Astrocyte of the spinal cord (primary cell): ENCODE measurements around the gene ZNF180.
"Not testable (repeated sequence)": the region's sequence is repeated elsewhere in the genome, so short reads cannot be mapped to it uniquely, and the experiment has no call there.

ENCODE experiments used
- DNase-seq: peaks from one replicate; pipeline ENCODE4 v3.0.0; 2011; ENCODE audit warnings: low read depth, low spot score
- H3K4me3 ChIP-seq: 2 replicates; pipeline ENCODE4 v1.5.1; 2011; ENCODE audit warnings: low read depth, mild to moderate bottlenecking, low read length, moderate library complexity
- CTCF ChIP-seq: IDR thresholded peaks from 2 replicates; pipeline ENCODE4 v1.5.1; 2012; ENCODE audit warnings: low read depth, mild to moderate bottlenecking, low read length, inconsistent platforms
- in situ Hi-C: cut with HindIII; loops from 2 replicates; pipeline ENCODE4 v1.10.0; 2017; ENCODE audit warnings: low sequenced_read_pairs

The ZNF180 gene

DNA sequence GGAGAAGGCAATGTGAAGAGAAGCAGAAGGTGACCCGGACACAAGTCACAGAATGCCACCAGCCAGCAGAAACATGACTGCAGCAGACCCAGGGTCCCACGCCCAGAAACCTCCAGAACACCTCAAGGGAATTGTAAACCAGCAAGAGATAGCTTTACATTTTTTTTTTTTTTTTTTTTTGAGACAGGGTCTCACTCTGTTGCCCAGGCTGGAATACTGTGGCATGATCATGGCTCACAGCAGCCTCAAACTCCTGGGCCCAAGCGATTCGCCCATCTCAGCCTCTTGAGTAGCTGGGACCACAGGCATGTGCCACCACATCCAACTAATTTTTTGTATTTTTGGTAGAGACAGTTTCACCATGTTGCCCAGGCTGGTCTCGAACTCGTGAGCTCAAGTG, 39.7 kb upstream of the ZNF180 start:
- DNase-seq = no peak
- in situ Hi-C loops = no loop called here
- H3K4me3 ChIP-seq = no peak overlapping the region
- no peak for TF ChIP-seq CTCF

DNA sequence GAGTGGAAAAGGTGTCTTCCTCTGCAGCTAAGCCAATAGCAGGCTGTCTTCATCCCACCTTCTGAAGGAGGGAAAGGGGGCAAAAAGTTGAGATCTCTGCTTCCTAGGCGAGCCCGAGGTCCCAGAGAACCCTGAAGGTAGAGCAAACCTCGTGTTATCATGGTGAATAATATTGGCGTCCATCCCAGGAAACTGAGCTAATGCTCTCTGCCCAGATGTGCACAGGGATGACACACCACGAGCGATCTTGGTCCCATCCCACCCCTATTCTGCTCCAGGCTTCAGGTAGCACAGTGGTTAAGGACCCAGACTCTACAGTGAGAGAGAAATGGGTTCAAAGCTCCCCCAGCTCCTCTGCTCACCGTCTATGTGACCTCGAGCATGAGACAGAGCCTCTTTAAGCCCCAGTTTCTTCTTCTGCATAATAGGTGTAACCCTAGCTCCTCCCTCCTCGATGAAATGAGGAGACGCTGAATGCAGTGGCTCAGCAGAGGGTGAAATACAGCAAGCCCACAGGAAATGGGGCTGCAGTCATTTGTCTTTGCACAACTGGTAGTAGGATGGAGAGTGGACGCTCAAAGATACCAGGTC, 39.0 kb upstream of the ZNF180 start:
- in situ Hi-C loops = no loop called here
- TF ChIP-seq CTCF = no peak
- no peak for DNase-seq
- no peak overlapping the region for H3K4me3 ChIP-seq

- in situ Hi-C loops, DNase-seq, H3K4me3 ChIP-seq: not testable (repeated sequence)
Measured at GRCh38 chr19:44535361-44535760, 35.0 kb upstream of the ZNF180 start.

- in situ Hi-C loops = no loop called here
- no peak overlapping the region for H3K4me3 ChIP-seq
- no peak for DNase-seq
- TF ChIP-seq CTCF = no peak
Measured at GRCh38 chr19:44532819-44533218, 32.5 kb upstream of the ZNF180 start.

DNA sequence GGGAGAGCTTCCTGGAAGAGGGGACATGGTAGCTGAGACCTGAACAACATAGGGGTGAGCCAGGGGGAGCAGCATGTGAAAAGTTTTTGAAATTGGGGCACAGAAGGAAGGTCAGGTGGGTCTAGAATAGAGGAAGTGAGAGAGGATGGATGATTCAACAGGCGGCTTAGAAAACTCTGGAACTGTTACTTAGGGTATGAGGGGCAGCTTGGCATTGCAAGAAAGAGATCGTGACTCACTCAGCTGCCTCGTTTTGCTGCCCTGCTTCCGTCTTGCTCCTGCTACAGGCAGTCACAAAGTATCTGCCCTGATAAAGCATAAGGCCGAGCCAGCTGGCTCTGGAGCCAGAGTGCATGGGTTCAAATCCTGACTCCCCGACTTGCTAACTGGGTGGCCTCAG, 30.5 kb upstream of the ZNF180 start:
- in situ Hi-C loops = no loop called here
- H3K4me3 ChIP-seq = no peak overlapping the region
- TF ChIP-seq CTCF = no peak
- DNase-seq = no peak

DNA sequence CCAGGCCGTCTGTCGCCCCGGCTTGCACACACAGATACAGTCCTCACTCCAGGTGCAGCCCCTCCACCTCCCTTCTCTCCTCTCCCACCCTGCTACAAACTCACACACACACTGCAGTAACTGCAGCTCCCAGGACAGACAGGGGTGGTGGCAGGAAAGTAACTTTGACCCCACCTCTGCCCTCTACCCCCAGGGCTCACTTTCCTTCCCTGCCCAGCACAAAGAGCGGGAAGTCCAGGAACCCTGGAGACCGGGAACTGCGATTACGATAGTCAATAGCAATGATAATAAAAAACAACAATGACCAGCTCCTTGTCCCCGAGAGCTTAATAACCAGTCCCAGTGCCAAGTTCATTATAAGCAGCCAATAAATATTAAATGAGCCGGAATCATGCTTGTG, 29.2 kb upstream of the ZNF180 start, which contains the start of gene CEACAM20:
Gene CEACAM20, minus strand, starts transcription at position 140 of the 400 bp plus-strand sequence. CDS start 166 bp downstream, outside the sequence.
- no peak within 1 kb of the TSS for H3K4me3 ChIP-seq
- in situ Hi-C loops = no loop called here
- TF ChIP-seq CTCF = no peak
- DNase-seq = no peak

DNA sequence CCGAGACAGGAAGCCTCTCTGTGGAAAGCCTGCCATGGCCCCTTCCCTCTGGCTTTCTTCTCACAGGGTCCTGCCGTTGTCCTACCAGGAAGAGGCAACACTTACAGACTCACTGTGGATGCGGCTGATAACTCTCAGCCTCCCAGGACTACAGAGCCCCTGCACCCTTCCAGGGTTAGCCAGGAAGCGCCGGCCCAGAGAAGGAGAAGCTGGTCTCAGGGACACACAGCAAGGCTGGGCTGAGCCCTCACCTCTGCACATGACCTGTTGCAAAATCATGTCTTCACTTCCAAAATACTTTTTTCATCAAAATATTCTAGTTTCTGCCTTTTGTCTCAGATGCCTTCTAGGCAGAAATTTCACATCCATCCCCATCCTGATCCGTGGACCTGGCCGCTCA, 27.2 kb upstream of the ZNF180 start:
- no peak for TF ChIP-seq CTCF
- in situ Hi-C loops = no loop called here
- DNase-seq = no peak
- H3K4me3 ChIP-seq = no peak overlapping the region
